ENCODE measurements around the gene LTBP3. TPM values are rescaled to one million over a fixed set of nuclear protein-coding genes. Genes with fewer than 3 reads are reported as not detected.
A peak's percentile ranks its signal among the peaks of the same experiment; 100 is the strongest.

The LTBP3 gene
- total RNA-seq, 1 experiment from 2014 or later: 10.6 TPM

DNA sequence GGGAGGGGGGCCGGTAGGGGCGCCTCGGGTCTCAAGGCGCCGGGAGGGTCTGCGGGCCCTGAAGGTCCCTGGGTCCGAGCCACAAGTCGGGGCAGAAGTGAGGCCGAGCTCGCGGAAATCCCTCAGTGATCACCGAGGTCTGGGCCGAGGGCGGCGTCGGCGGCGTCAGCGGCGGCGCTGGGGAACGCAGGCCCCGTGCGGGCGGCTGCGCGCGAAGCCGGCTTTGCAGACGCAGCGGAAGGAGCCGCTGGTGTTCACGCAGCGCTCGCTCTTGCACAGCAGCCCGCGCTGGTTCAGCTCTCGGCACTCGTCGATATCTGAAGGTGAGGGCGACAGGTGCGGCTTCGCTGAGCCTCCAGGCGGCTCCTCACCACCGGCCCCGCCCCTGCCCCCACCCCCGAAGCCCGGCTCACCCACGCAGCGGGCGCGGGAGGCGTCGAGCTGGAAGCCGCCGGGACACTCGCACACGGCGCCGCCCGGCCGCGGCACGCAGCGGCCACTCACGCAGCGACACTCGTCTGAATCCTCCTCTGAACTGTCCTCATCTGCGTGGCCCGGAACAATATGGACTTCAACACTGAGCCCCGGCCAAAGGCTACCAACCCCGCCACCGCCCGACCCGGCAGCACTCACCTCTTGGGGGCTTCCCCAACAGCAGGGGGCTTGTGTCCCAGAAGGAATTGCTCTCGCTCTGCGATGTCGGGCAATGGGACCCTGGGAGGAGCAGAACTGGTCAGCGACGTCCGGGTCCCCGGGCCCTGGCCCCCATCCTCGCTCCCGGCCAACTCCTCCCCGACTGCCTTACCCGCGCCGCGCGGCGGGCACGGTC lies 19.0 kb downstream of the LTBP3 start:
- TF ChIP-seq, protein P1, sequence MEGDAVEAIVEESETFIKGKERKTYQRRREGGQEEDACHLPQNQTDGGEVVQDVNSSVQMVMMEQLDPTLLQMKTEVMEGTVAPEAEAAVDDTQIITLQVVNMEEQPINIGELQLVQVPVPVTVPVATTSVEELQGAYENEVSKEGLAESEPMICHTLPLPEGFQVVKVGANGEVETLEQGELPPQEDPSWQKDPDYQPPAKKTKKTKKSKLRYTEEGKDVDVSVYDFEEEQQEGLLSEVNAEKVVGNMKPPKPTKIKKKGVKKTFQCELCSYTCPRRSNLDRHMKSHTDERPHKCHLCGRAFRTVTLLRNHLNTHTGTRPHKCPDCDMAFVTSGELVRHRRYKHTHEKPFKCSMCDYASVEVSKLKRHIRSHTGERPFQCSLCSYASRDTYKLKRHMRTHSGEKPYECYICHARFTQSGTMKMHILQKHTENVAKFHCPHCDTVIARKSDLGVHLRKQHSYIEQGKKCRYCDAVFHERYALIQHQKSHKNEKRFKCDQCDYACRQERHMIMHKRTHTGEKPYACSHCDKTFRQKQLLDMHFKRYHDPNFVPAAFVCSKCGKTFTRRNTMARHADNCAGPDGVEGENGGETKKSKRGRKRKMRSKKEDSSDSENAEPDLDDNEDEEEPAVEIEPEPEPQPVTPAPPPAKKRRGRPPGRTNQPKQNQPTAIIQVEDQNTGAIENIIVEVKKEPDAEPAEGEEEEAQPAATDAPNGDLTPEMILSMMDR (conservative IDR thresholded peaks at IDR 0.05): no peak
- peaks cover 13% of the 10 kb centered on the region for H3K23me2 ChIP-seq (ENCODE audit: insufficient read length, low read depth, low read length, poor library complexity, severe bottlenecking)
- no peak overlapping the region for H2BK12ac ChIP-seq (ENCODE audit: insufficient read length, low read depth, low read length)
- H3K56ac ChIP-seq (ENCODE audit: insufficient read length, low read depth, low read length): no peak overlapping the region
- no peaks in the 10 kb centered on the region for H3K79me2 ChIP-seq (ENCODE audit: insufficient read depth, low read length)
- H2BK20ac ChIP-seq (ENCODE audit: low read depth, low read length, poor library complexity, severe bottlenecking): no peak overlapping the region
- no peak overlapping the region for H4K8ac ChIP-seq (replicated peaks; ENCODE audit: insufficient read length, low read depth, low read length)
- WGBS (ENCODE audit: extremely low coverage, insufficient read length, low lambda C conversion rate): no CpG with 5 or more reads among the region's 92 CpGs
- peak; percentile 71 for DNase-seq
- H3K36me3 Mint-ChIP-seq (ENCODE audit: insufficient read depth in 1 of 3, low read depth in 3 of 3): peaks cover 0 to 29% (median 23%) of the 10 kb centered on the region in 3 experiments
- H3K4ac ChIP-seq (ENCODE audit: low read depth, low read length): no peak overlapping the region
- no peak overlapping the region for H3T11ph ChIP-seq (ENCODE audit: low read length)
- H3K27ac Mint-ChIP-seq: no peak overlapping the region
- peak overlapping the region; percentile 73 for H3K4me2 ChIP-seq (ENCODE audit: insufficient read depth, insufficient read length, low read length)
- H3K4me1 ChIP-seq (ENCODE audit: insufficient read depth, low read length): no peaks in the 10 kb centered on the region
- H3K4me1 Mint-ChIP-seq: peaks cover 2 to 9% of the 10 kb centered on the region in 2 experiments; a peak in 3 of 4 replicates
- H3K27me3 Mint-ChIP-seq (ENCODE audit: low read depth): peaks cover 37% of the 10 kb centered on the region
- no peak overlapping the region for H3K27ac ChIP-seq (ENCODE audit: insufficient read length, low read depth, low read length)
- H2BK120ac ChIP-seq (ENCODE audit: low read depth, low read length, poor library complexity, severe bottlenecking): no peak overlapping the region
- H3K18ac ChIP-seq (ENCODE audit: insufficient read length, low read depth, low read length): no peak overlapping the region
- H3K9ac ChIP-seq (ENCODE audit: extremely low read depth, insufficient read length, low read length): no peak overlapping the region
- H2BK5ac ChIP-seq (ENCODE audit: insufficient read length, low read length): no peak overlapping the region
- H2AK5ac ChIP-seq (ENCODE audit: insufficient read length, low read length): no peak overlapping the region
- H4K5ac ChIP-seq (ENCODE audit: insufficient read length, low read depth, low read length): no peak overlapping the region
- H3K79me1 ChIP-seq (ENCODE audit: insufficient read depth, low read depth, low read length, poor library complexity, severe bottlenecking): no peaks in the 10 kb centered on the region
- peak overlapping the region; percentile 54 to 82 for H3K4me3 Mint-ChIP-seq
- no peaks in the 10 kb centered on the region for H3K27me3 ChIP-seq (ENCODE audit: insufficient read depth, low read length)
- no peaks in the 10 kb centered on the region for H3K9me3 Mint-ChIP-seq
- no peak overlapping the region for H3K23ac ChIP-seq (ENCODE audit: insufficient read length, low read depth, low read length)
- H3K9me3 ChIP-seq (ENCODE audit: control insufficient read depth, low read depth, low read length): no peaks in the 10 kb centered on the region
- no peak overlapping the region for H2BK15ac ChIP-seq (ENCODE audit: low read depth, low read length)
- H3K14ac ChIP-seq (ENCODE audit: insufficient read depth, low read length): no peak overlapping the region; the same call in 1 of the 2 replicates
- no peak overlapping the region for H4K91ac ChIP-seq (ENCODE audit: insufficient read length, low read depth, low read length)
- H4K20me1 ChIP-seq (ENCODE audit: control insufficient read depth, insufficient read depth, insufficient read length): peaks cover 2% of the 10 kb centered on the region
- no peak overlapping the region for H2AFZ ChIP-seq (ENCODE audit: low read length)

Data from H9 (cell line).